NCI-H128 (cell line): ENCODE measurements around the gene DES.

Experiments
- DNase-seq: peaks from one replicate; lab custom pipeline; 2025; ENCODE audit not compliant: unreplicated experiment; lab: John Stamatoyannopoulos, UW

DES gene

DNA sequence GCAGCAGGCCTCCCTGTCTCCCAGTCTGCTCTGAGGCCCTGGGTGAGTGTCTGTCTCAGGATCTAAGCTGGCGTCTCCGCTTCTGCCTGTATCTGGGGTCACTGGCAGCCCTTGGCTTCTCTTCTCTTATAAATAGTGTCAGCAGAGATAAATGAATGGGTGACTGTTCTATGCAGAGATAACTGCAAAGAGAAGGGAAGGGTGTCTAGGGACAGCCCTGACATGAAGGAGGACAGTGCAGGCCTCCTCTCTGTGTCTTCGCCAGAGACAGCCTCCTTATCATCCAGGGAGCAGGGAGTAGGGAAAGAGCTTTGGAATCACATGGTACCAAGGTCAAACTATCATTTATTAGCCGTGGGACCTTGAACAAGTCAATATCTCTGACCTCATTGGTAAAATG lies 52.3 kb downstream of the DES start:
- no peak for DNase-seq

GRCh38 chr2:219471476-219472371 lies 53.5 kb downstream of the DES start:
- no peak for DNase-seq

- no peak for DNase-seq
Measured at GRCh38 chr2:219472629-219473187, 54.5 kb downstream of the DES start.

DNA sequence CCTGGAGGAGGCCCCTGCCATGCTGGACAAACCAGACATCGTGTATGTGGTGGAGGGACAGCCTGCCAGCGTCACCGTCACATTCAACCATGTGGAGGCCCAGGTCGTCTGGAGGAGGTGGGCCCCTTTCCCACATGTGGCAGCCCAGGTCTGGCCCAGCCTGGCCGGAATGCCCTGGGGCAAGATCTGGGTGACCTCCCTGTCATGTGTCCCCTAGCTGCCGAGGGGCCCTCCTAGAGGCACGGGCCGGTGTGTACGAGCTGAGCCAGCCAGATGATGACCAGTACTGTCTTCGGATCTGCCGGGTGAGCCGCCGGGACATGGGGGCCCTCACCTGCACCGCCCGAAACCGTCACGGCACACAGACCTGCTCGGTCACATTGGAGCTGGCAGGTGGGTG lies 55.3 kb downstream of the DES start:
- DNase-seq: no peak

- no peak for DNase-seq
Measured at GRCh38 chr2:219474285-219475060, 56.3 kb downstream of the DES start.

GRCh38 chr2:219475278-219475677 lies 57.1 kb downstream of the DES start:
- no peak for DNase-seq

DNA sequence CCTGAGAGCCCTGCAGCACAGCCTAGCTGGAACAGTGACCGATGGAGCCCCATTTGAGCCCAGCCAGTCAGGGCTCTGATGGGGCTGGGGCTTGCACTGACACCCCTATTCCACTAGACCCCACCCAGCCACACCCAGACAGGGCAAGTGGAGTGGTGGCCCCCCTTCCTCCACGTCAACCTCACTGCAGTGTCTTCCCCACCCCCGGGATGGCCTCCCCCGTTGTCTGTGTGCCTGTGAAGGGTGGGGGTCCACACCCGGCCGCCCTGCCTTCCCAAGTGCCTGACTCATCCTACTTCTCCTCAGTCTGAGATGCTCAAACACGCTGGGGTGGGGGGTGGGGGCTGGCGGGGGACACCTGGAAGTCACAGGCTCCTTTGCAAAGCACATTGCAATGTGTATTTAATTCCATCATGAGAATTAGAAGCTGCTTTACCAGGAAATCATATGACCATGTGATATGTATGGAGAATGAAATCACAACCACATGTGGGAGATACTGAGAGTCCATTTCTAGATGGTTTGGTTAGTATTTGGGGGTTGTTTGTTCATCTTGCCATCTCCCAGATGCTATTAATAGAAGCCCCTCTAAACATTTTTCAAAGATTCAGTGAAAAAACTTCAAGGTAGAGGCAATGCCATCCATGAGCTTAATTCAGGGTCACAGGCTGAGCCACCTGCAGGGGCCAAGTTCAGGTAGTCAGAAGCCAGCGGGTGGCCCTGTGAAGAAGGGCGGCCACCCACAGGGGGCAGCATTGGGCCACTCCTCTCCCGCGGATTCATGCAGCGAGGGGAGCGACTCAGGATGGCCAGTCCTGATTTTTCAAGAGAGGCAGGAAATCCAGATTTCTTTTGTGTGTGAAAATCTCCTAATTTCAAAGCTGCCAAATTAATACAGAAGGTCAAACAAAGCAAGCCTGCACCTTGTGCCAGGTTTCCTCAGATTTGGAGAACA lies 57.8 kb downstream of the DES start:
- no peak for DNase-seq
